Measurements from ENCODE around the gene PHYHD1. TPM values are rescaled to one million over a fixed set of nuclear protein-coding genes. Genes with fewer than 3 reads are reported as not detected.

The PHYHD1 gene
- total RNA-seq, 1 experiment from 2014 or later = not detected

DNA sequence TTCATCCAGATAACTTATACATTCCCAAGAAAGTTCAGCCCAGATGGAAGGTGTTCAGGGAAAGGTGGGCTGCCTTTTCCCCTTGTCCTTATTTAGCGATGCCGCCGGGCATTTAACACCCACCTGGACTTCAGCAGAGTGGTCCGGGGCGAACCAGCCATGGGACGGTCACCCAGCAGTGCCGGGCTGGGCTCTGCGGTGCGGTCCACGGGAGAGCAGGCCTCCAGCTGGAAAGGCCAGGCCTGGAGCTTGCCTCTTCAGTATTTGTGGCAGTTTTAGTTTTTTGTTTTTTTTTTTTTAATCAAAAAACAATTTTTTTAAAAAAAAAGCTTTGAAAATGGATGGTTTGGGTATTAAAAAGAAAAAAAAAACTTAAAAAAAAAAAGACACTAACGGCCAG, 4.0 kb upstream of the PHYHD1 start:
- in situ Hi-C loops (cut with HindIII; ENCODE audit: low pct_unique_long_range_greater_than_20kb, low sequenced_read_pairs) = no loop called here

DNA sequence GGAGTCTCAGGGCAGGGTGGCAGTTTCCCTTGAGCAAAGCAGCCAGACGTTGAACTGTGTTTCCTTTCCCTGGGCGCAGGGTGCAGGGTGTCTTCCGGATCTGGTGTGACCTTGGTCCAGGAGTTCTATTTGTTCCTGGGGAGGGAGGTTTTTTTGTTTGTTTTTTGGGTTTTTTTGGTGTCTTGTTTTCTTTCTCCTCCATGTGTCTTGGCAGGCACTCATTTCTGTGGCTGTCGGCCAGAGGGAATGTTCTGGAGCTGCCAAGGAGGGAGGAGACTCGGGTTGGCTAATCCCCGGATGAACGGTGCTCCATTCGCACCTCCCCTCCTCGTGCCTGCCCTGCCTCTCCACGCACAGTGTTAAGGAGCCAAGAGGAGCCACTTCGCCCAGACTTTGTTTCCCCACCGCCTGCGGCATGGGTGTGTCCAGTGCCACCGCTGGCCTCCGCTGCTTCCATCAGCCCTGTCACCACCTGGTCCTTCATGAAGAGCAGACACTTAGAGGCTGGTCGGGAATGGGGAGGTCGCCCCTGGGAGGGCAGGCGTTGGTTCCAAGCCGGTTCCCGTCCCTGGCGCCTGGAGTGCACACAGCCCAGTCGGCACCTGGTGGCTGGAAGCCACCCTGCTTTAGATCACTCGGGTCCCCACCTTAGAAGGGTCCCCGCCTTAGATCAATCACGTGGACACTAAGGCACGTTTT, 3.5 kb upstream of the PHYHD1 start:
- no peak for DNase-seq (ENCODE audit: low read depth)
- in situ Hi-C loops (cut with HindIII; ENCODE audit: low pct_unique_long_range_greater_than_20kb, low sequenced_read_pairs) = no loop called here

More for the DNA sequence above, 4.0 kb upstream of the PHYHD1 start:
- DNase-seq (ENCODE audit: low read depth) = no peak

DNA sequence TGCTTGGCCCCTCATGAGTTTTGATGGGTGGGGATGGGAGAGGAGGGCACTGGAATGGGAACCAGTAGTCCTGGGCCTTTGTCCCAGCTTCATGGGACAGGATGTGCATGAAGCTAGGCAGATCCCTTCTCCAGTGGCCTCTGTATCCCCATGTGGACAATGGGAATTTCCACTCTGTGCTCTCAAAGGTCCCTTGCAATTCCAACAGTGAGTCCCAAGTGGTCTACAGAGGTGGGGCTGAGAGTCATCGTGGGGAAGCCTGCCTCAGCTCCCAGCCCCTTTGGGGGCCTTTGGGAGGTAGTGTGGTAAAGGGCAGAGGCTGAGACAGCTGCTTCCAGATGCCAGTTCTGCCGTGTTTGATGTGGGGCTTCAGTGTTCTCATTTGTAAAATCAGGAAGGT, 1.9 kb upstream of the PHYHD1 start:
- no peak for DNase-seq (ENCODE audit: low read depth)
- in situ Hi-C loops (cut with HindIII; ENCODE audit: low pct_unique_long_range_greater_than_20kb, low sequenced_read_pairs) = no loop called here

DNA sequence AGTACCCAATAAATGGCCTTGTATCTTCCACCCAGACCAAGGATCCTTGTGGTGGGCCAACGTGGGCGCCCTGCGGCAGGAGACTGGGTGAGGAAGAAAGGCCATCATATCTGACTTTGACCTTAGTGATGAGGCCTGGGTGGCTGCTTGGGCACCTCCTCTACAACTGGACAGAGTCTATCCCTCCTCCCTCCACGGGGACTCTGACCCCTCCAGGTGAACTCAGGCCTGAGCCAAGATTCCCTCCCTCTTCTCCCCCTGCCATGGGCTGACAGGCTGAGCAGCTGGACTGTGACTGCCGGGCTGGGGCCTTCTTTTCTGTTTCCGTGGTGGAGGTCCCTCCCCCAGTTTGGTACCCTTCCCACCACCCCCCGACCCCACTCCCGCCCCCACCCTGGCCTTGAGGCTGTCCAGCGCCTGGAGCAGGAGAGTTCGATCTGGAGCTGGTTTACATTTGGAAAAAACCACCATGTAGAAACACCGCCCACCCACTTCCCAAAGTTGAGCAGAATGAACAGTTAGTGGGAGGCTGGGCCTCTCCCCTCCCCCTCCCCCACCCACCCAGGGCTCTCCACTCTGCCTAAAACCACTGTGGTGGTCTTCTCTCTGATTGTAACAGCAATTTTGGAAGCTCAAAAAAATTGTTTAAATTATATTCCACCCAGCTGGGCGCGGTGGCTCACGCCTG, 1.2 kb upstream of the PHYHD1 start:
- in situ Hi-C loops (cut with HindIII; ENCODE audit: low pct_unique_long_range_greater_than_20kb, low sequenced_read_pairs) = no loop called here
- no peak for DNase-seq (ENCODE audit: low read depth)

DNA sequence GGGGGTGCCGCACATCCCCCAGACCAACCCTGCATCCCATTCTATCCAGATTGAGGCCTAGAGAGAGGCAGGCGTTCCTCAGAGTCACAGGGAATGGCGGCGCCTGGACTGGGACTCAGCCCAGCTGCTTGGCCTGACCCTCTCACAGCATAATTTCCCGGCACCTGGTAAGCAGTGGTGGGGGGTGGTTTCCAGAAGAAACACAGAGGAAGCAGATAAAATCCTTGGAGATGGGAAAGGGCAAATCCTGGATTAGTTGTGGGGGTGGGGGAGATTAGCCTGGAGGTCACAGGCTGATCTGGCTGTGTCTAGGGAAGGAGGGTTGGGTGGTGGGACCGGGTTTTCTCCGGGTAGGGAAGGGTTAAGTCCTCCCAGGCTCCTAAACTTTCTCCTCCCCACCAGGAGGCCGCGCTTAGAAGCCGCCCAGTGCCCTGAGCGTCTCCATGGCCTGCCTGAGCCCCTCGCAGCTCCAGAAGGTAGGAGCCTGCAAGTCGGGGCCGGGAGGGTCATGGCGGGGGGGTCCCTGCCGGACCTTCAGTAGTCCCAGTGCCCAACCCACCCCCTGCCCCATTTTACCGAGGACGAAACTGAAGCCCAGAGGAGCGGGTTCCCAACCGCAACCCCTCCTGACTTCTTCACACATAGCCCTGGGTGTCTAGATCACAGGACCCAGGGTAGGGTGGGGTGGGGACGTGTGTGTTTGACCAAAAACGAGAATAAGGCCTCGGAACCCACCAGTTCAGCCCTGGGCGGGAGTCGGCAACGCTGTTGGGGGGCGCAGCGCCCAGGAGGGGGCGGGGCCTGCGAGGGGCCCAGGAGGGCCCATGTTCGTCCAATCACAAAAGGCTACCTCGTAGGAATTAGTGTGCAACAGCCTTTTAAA, 1.3 kb downstream of the PHYHD1 start:
- DNase-seq (ENCODE audit: low read depth) = no peak
- in situ Hi-C loops (cut with HindIII; ENCODE audit: low pct_unique_long_range_greater_than_20kb, low sequenced_read_pairs) = no loop called here

DNA sequence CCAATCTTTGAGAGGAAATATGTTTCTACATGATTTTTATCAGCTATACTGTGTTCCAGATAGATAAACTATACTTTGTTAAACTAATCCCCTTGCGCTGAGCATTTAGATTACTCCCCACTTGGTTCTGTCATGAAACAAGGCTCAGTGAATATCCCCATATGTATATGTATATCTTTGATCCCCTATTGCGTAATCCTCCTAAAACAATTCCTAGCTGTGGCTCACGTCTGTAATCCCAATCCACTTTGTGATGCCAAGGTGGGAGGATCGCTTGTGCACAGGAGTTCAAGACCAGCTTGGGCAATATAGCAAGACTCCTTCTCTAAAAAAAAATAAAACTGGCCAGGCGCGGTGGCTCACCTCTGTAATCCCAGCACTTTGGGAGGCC, 2.7 kb downstream of the PHYHD1 start:
- in situ Hi-C loops (cut with HindIII; ENCODE audit: low pct_unique_long_range_greater_than_20kb, low sequenced_read_pairs) = no loop called here
- no peak for DNase-seq (ENCODE audit: low read depth)

DNA sequence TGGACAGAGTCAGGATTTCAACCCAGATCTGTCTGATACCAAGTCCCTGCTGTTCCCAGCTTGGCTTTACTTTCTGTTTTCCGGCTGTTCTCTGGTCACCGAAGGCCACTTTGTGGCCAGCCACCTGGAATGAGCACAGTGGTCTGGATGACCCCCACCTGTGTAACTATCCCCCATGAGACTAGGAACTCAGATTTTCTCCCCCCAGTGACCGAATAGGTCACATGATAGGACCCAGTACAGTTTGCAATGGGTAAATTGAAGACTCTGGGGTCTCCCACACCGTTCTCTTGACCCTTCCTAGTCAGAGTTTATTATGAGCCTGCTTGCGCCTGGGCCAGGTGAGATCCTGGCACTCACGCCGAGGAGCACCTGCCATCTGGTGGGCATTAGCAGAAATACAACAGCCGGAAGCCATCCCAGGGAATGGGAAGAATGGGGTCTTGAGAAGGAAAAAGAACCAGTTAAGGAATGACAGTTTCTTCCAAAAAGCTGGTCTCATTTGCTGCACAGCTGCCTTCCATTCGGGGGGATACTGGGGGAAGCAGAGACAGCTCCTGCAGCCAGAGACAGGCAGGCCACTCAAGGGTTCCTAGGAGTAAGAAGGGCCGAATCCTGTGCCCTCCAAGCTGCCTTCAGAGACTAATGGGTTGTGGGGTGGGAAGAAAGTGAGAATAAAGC, 7.1 kb downstream of the PHYHD1 start:
- peak; percentile 46 for DNase-seq (ENCODE audit: low read depth)
- in situ Hi-C loops (cut with HindIII; ENCODE audit: low pct_unique_long_range_greater_than_20kb, low sequenced_read_pairs) = no loop called here

DNA sequence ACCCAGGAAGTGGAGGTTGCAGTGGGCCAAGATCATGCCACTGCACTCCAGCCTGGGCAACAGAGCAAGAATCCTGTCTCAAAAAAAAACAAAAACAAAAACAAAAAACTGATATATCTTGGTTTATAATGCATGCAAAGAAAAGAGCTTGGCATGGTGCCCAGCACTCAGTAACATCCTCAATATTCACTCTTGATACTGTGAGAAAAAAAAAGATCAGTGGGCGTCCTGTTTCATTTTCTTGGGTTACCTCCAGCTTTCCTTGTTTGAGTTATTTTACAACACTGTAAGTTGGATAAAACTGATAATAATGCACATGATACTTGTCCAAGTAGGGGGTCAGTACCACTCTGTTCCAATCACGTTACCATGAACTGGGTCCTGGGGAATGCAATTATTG, 7.8 kb downstream of the PHYHD1 start:
- in situ Hi-C loops (cut with HindIII; ENCODE audit: low pct_unique_long_range_greater_than_20kb, low sequenced_read_pairs) = no loop called here
- no peak for DNase-seq (ENCODE audit: low read depth)

DNA sequence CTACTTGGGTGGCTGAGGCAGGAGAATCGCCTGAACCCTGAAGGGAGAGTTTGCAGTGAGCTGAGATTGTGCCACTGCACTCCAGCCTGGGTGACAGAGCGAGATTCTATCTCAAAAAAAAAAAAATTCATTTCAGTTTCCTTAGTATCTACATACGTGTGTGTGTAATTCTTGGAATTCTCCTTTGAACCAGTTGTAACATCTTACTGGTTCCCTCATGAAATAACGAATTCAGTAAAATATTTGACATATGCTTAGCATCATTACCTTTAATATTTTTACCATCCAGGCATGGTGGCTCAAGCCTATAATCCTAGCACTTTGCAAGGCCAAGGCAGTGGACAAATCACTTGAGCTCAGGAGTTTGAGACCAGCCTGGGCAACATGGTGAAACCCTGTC, 8.8 kb downstream of the PHYHD1 start:
- DNase-seq (ENCODE audit: low read depth) = no peak
- in situ Hi-C loops (cut with HindIII; ENCODE audit: low pct_unique_long_range_greater_than_20kb, low sequenced_read_pairs) = no loop called here

DNA sequence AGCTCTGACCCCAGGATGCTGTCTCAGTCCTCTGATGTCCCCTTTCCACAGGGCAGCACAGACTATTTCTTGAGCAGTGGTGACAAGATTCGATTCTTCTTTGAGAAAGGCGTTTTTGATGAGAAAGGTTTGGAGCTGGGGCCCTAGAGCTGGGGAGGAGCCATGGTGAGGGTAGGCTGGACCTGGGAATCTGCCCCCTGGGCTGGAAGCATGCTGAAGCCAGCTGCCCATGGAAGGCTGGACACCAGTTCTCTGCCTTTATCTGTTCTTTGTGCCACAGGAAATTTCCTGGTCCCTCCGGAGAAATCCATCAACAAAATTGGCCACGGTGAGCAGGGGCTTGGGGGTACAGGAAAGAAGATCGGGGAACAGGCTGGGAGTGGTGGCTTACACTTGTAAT, 12.9 kb downstream of the PHYHD1 start:
- no peak for DNase-seq (ENCODE audit: low read depth)
- in situ Hi-C loops (cut with HindIII; ENCODE audit: low pct_unique_long_range_greater_than_20kb, low sequenced_read_pairs) = no loop called here

DNA sequence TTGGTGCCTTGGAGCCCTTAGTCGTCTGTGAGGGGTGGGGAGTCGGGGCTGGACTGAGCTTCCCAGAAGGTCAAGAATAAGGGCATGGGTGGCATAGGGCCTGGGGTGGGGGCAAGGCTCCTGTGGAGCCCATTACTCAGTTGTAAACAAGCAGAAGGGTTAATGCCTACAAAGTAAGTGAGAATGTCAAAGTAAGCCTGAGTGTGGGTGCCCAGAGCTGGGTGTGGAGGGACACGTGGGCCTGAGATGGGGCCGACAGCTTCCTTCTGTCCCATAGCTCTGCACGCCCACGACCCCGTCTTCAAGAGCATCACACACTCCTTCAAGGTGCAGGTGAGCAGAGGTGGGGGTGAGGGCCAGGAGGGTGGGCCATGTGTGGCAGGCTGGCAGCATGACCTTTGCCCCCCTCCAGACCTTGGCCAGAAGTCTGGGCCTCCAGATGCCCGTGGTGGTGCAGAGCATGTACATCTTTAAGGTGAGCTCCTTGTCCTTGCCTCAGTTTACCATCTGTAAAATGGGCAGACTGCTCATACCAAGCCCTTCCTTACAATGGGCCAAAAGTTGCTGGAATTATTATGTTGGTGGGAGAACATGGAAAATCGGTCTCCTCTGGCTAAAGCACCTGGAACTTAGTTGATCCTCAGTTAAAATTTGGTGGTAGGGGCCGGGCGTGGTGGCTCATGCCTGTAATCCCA, 15.5 kb downstream of the PHYHD1 start:
- DNase-seq (ENCODE audit: low read depth) = no peak
- in situ Hi-C loops (cut with HindIII; ENCODE audit: low pct_unique_long_range_greater_than_20kb, low sequenced_read_pairs) = no loop called here

DNA sequence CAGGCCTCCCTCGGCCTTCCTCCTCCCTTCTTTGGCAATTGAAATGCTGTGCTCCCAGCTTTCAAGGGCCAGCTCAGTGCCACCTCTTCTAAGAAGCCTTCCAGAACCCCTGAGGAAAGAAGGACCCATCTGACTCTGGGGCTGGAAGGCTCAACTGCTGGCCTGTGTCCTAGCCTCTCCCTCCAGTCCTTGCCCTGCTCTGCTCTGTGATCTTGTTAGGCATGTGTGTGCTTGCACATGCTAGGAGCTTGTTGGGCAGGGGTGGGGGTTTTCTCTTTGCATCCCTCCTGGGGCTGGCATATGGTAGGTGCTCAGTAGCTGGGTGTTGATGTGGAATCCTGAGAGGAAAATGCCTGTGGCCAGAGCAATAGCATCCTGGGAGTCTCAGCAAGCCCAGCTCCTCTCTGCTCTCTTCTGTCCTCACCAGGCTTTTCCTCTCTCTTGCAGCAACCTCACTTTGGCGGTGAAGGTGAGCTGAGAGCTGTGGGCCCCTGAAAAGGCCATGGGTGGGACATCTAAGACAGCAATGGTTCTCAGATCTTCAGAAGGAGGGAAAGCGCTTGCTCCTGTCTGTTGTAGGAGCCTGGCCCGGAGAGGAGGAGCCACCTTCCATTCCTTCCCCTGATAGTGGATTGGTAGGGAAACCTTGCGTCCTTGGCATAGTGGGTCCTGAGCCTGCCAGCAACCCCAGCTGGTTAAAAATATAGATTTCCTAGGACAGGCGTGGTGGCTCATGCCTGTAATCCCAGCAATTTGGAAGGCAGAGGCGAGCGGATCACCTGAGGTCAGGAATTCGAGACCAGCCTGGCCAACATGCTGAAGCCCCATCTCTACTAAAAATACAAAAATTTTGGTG, 16.8 kb downstream of the PHYHD1 start:
- no peak for DNase-seq (ENCODE audit: low read depth)
- in situ Hi-C loops (cut with HindIII; ENCODE audit: low pct_unique_long_range_greater_than_20kb, low sequenced_read_pairs) = no loop called here

DNA sequence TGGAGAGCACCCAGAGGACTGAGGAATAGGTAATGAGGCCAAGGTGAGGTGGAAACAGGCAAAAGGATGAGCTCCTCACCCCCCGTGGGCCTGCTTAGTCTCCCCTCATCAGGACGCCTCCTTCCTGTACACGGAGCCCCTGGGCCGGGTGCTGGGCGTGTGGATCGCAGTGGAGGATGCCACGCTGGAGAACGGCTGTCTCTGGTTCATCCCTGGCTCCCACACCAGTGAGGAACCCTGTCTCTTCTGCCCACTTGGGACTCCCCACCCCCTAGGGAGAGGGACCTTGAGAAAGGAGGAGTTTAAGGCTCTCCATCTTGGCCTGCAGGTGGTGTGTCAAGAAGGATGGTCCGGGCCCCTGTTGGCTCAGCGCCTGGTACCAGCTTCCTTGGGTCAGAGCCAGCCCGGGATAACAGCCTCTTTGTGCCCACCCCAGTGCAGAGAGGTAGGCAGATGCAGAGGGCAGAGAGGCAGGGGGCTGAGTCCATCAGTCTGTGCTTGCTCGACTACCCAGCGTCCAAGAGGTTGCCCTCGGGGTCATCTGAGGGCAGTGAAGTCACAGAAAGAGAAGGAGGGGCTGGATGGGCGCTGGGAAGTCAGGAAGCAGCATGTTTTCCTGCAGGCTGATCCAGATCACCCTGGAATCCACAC, 19.6 kb downstream of the PHYHD1 start:
- in situ Hi-C loops (cut with HindIII; ENCODE audit: low pct_unique_long_range_greater_than_20kb, low sequenced_read_pairs) = no loop called here
- DNase-seq (ENCODE audit: low read depth) = no peak

DNA sequence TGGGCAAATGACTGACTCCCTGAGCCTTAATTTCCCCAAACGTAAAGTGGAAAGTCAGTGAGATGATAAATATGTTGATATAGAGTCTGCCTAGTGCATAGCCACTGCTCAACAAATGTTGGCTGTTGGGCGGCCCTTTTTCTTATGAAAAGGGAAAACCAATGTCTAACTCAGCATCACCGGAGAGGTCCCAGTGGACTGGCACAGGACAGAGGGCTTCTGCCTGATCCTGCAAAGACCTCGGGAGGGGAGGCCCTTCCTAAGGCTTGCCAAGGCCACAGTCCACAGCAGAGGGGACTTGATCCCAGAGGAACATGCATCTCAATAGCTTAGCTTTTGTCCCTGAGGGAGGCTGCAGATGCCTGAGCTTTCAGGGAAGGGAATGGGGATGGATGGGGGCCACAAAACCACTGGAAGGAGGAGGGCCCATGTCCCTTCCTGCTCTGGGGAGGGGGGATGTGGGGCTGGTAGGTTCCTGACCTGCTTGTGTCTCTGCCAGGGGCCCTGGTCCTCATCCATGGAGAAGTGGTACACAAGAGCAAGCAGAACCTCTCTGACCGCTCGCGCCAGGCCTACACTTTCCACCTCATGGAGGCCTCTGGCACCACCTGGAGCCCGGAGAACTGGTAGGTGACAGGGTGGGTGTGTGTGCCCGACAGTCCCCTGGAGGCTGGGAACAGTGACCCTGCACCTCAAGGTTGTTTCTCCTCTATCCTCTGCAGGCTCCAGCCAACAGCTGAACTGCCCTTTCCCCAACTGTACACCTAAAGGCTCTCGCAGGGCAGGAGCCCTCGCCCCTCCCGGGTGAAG, 20.4 kb downstream of the PHYHD1 start:
- DNase-seq (ENCODE audit: low read depth) = no peak
- in situ Hi-C loops (cut with HindIII; ENCODE audit: low pct_unique_long_range_greater_than_20kb, low sequenced_read_pairs) = no loop called here

DNA sequence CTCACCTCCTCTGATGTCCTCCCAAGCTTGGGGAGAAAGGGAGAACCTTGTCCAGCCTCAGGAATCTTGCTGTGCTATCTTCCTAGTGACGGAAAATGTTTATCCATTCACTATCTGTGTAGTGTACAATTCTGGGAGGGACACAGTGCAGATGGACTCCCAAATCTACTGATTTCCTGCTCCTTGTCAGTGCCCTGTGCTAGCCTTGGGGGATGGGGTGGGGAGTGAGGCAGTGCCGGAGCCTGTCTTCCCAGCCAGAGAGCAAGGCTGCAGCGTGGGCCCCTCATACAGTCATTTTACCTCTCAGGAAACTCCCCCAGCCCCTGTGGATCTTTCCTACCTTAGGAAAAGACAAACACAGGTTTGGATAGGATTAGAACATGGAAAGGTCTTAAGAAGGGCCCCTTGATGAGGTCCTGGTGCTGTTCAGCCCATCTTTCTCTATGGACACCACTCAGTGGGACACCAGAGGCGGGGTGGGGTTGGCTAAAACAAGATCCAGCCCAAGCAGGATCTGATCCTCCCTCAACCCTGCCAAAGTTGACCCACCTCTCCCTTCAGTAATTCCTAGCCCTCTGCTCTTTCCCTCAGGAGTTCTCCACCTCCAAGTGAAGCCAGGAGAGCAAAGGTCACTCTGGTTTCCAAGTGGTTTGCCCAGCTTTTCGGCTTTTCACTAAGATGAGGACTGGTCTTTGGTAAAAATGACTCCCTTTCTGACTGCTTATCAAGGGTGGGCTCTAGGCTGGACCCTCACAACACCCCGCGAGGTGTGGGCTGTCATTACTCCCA, 23.2 kb downstream of the PHYHD1 start:
- in situ Hi-C loops (cut with HindIII; ENCODE audit: low pct_unique_long_range_greater_than_20kb, low sequenced_read_pairs) = no loop called here

More for the DNA sequence above, 23.2 kb downstream of the PHYHD1 start:
- DNase-seq (ENCODE audit: low read depth) = no peak

Data from Caki2 (cell line).